HUES6 (cell line): ENCODE results near the gene INVS.
"Not testable (repeated sequence)": the region's sequence is repeated elsewhere in the genome, so short reads cannot be mapped to it uniquely, and the experiment has no call there.

Experiments used
- H3K27ac ChIP-seq: 2 replicates; pipeline ENCODE4 v1.7.0; 2013; ENCODE audit warnings: low read depth, mild to moderate bottlenecking, low read length, inconsistent platforms
- H3K27me3 ChIP-seq: 2 replicates; pipeline ENCODE4 v1.6.1; 2013; ENCODE audit warnings: low read length; ENCODE audit not compliant: control insufficient read depth, insufficient read depth
- H3K36me3 ChIP-seq: 2 replicates; pipeline ENCODE4 v1.6.1; 2013; ENCODE audit warnings: low read length; ENCODE audit not compliant: control insufficient read depth, insufficient read depth
- H3K4me1 ChIP-seq: 2 replicates; pipeline ENCODE4 v1.6.1; 2013; ENCODE audit warnings: low read length; ENCODE audit not compliant: control insufficient read depth, insufficient read depth
- H3K4me3 ChIP-seq: 2 replicates; pipeline ENCODE4 v1.5.1; 2013; ENCODE audit warnings: low read depth, low read length
- H3K9ac ChIP-seq: one replicate; pipeline ENCODE4 v1.6.1; 2013; ENCODE audit warnings: mild to moderate bottlenecking, low read length
- H3K9me3 ChIP-seq: 2 replicates; pipeline ENCODE4 v1.6.1; 2013; ENCODE audit warnings: low read depth, low read length; ENCODE audit not compliant: control insufficient read depth, insufficient read depth

Gene INVS

DNA sequence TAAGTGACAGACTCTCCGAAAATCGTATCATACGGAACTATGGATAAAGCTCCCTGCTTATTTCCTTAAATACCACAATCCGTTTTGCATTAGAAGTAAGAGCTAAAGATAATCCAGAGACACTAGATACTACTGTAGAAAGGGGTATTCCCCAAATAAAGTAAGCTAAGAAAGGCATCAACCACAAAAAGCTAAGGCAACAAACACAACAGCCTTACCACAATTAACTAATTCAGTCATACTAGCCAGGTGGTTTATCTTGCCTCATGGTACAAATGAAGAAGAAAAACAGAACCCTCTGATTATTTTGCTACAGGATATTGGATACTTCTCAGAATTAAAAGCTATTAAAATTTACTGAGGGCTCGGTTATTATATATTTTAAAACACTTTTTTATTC, 14.3 kb upstream of the INVS start:
- peaks cover 17% of the 10 kb centered on the region for H3K4me1 ChIP-seq
- no peak overlapping the region for H3K9ac ChIP-seq
- no peak overlapping the region for H3K27ac ChIP-seq
- no peaks in the 10 kb centered on the region for H3K27me3 ChIP-seq
- no peak overlapping the region for H3K4me3 ChIP-seq
- H3K9me3 ChIP-seq, result no peaks in the 10 kb centered on the region
- H3K36me3 ChIP-seq, result no peaks in the 10 kb centered on the region

DNA sequence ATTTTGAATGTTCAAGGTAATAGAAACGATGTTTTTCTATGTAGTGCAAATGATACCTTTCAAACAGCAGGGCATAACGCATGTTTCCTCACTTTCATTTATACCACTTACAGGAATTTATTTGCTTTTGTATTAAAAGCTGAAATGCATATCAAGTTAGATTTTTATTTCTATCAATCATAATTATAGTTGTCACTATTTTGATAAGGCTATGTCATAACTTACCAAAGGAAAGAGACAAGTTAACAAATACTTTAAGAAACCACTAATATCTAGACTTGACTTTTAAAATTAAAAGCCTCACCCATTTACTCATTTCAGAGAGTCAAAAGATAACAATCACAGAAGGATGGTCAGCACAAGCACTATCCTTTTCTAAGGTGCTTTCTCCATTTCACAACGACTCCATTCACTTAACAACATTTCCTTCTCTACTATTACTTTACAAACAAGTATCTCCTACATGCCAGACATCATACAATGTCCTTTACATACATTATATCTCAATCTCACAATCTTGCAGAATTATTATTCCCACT, 12.9 kb upstream of the INVS start:
- Histone ChIP-seq H3K27me3 (no peaks in the 10 kb centered on the region), H3K36me3 (no peaks in the 10 kb centered on the region), H3K9me3 (no peaks in the 10 kb centered on the region), H3K9ac (no peak overlapping the region), H3K4me1 (peaks cover 17% of the 10 kb centered on the region), H3K27ac (no peak overlapping the region), H3K4me3 (no peak overlapping the region)

DNA sequence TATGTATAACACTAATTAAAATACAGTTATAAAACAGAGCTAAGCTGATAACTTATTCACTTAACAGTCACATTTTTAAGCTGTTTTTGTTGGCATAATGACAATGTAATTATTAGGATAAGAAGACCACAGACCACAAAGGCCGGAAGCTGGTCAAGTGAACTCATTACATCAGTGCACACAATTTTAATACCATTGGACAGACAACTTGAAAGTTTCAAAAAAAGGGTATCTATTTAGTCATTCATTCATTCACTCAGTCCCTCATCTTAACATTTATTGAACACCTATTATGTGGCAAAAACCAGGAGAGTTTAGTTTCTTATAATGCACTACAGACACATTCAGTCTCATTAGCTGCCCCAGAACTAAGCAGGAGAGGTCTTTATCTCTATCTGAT, 11.8 kb upstream of the INVS start:
- H3K27ac ChIP-seq, result no peak overlapping the region

DNA sequence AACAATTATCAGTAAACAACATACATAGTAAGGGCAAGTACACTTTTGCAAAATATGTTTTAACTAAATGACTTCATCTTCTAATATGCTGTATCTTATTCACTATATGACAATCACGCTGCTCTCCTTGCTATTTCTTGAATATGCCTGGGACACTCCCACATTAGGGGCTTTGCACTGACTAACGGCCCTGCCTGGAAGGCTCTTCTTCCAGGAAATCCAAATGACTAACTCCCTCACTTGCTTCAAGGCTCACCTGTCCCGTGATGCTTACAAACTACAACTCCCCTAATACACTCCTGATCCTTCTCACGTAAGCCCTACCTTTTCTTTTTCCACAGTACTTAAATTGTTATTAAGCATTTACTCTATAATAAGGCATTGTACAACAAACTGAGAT, 10.8 kb upstream of the INVS start:
- Histone ChIP-seq H3K4me3 (no peak overlapping the region), H3K4me1 (peaks cover 17% of the 10 kb centered on the region), H3K36me3 (no peaks in the 10 kb centered on the region), H3K27ac (no peak overlapping the region), H3K9me3 (no peaks in the 10 kb centered on the region), H3K27me3 (no peaks in the 10 kb centered on the region), H3K9ac (no peak overlapping the region)

More for the DNA sequence above, 11.8 kb upstream of the INVS start:
- H3K4me3 ChIP-seq, result no peak overlapping the region
- H3K36me3 ChIP-seq, result no peaks in the 10 kb centered on the region
- H3K9ac ChIP-seq, result no peak overlapping the region
- peaks cover 17% of the 10 kb centered on the region for H3K4me1 ChIP-seq
- no peaks in the 10 kb centered on the region for H3K9me3 ChIP-seq
- no peaks in the 10 kb centered on the region for H3K27me3 ChIP-seq

DNA sequence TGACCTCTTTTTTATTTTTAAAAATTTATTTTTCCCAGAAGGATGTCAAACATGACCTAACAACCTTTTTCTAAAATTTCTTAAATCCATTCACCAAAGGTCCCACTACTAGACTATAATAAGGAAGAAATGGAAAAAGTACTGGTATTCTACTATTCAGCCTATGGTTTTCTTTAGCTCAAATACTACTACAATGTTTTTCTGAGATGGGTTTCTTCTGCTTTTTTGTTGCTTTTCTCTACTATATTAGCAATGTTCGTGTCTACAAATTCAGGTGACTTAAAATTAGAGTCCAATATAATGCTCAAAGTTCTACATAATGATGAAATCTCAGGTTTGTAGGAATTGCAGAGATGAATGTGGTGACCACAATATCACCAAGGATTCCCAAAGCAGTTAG, 8.2 kb upstream of the INVS start:
- no peak overlapping the region for H3K4me3 ChIP-seq
- peaks cover 7% of the 10 kb centered on the region; the same call in 1 of the 2 replicates for H3K4me1 ChIP-seq
- no peak overlapping the region for H3K9ac ChIP-seq
- no peaks in the 10 kb centered on the region for H3K36me3 ChIP-seq
- H3K9me3 ChIP-seq, result no peaks in the 10 kb centered on the region
- no peaks in the 10 kb centered on the region for H3K27me3 ChIP-seq
- no peak overlapping the region for H3K27ac ChIP-seq

DNA sequence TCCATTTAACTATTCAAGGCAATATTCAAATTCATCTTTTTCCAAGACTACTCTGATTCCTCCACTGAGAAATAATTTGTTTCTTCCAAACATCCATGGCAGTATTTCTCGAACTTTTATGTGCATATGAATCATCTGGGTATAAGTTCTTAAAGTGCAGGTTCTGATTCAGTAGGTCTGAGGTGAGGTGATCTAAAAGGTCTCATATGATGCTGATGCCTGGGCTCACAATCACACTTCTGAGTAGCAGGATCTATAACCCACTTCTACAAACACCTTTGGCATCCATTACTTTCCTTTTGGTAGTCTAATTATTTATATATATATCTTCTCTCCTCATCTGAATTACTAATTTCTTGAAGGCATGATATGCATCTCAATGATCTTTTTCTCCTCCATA, 7.4 kb upstream of the INVS start:
- Histone ChIP-seq H3K27me3 (no peaks in the 10 kb centered on the region), H3K9ac (no peak overlapping the region), H3K9me3 (no peaks in the 10 kb centered on the region), H3K4me3 (no peak overlapping the region), H3K27ac (no peak overlapping the region), H3K4me1 (peaks cover 7% of the 10 kb centered on the region; the same call in 1 of the 2 replicates), H3K36me3 (no peaks in the 10 kb centered on the region)

DNA sequence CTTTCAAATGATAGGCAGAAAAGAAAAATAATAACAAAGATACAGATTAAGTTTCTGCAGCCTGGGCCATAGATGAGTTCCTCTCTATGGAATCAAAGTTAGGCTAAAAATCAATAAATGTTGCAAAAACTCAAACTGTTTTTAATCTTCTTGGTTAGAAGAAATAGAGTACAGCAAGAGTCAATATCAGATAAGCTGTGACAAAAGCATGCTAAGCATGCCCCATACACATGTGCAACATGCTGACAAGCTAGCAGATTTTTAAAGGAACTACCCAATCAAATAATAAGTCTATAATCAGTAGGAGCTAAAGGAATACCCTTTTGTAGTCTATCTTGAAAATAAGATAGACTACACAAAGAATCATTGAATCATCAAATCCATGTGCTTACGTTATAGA, 7.0 kb upstream of the INVS start:
- no peak overlapping the region for H3K9ac ChIP-seq
- no peaks in the 10 kb centered on the region for H3K27me3 ChIP-seq
- no peak overlapping the region for H3K27ac ChIP-seq
- no peaks in the 10 kb centered on the region for H3K36me3 ChIP-seq
- H3K4me3 ChIP-seq, result no peak overlapping the region
- no peaks in the 10 kb centered on the region for H3K9me3 ChIP-seq
- H3K4me1 ChIP-seq, result peaks cover 7% of the 10 kb centered on the region; the same call in 1 of the 2 replicates

DNA sequence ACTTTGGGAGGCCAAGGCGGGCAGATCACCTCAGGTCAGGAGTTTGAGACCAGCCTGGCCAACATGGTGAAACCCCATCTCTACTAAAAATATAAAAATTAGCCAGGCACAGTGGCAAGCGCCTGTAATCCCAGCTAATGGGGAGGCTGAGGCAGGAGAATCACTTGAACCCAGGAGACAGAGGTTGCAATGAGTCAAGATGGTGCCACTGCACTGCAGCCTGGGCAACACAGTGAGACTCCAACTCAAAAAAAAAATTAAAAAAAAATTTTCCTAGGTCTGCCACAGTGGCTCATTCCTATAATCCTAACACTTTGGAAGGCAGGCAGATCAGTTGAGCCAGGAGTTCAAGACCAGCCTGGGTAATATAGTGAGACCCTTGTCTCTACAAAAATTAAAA, 4.6 kb upstream of the INVS start:
- H3K27ac ChIP-seq, H3K4me1 ChIP-seq, H3K36me3 ChIP-seq, H3K9ac ChIP-seq, H3K27me3 ChIP-seq, H3K4me3 ChIP-seq, H3K9me3 ChIP-seq: not testable (repeated sequence)

DNA sequence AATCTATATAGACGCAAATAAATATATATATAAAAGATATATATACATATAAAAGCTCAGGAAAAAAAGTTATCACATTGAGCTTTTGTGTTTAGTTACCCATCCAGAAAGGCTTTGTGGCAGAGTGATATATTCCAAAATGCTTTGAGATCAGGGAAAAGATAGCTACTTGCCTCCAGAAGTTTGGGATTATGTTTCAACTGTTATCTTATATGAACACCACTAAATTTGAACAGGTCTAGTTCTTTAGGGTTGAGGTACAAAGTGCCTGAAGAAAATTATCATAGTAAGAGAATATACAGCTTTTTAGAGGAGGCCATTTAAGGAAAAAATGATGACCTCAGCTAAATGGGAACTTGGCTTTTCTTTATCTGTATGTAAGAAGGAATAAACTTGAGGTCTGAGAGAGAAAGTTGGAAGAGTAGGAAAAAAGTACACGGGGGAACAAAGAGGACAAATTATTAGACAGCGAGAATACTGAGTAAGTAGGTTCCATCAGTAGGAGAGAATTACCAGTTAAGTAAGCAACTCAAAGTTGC, 2.6 kb upstream of the INVS start:
- H3K4me3 ChIP-seq, result no peak overlapping the region
- no peaks in the 10 kb centered on the region for H3K36me3 ChIP-seq
- H3K4me1 ChIP-seq, result peaks cover 7% of the 10 kb centered on the region
- H3K27me3 ChIP-seq, result no peaks in the 10 kb centered on the region
- H3K27ac ChIP-seq, result no peak overlapping the region
- no peak overlapping the region for H3K9ac ChIP-seq
- H3K9me3 ChIP-seq, result no peaks in the 10 kb centered on the region

DNA sequence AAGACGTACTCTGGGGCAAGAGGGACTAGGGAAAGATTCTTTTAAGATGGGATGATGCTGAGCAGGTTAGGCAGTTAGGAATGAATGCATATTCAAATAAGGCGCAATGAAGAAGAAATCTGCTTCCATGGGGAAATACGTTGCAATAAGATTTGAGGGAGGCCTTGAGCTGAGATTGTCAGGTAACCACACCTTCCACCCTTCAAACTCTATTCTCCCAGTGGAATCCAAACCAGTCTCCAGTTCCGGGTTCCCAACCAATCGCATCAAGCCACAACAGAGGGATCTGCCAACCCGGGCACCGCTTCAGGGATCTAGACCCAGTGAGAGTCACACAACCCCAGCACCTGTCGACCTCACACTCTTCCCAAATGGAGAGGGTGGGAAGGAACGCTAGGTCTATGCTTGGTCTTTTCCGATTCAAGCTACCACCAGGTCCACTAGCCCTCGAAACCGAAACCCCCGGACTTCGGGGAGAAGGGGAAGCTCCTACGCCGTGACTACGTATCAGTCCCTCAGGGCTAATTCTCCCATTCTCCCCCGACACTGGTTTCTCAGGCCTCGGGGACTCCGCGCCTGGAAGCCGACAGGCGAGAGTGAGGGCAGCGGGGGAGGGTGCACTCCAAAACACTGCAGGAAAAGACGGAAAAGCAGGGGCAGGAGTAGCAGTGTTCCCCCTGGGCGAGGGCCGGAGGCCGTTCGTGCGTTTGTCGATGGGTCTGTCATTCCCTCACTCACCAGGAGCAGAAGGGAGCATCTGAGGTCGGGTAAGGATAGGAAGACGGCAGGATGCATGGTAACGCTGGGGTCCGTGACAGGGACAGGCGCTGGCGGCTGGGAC, 777 bp upstream of the INVS start:
- Histone ChIP-seq H3K9ac (peak overlapping the region; percentile 77), H3K9me3 (no peaks in the 10 kb centered on the region), H3K4me3 (peak overlapping the region; percentile 91), H3K4me1 (peaks cover 7% of the 10 kb centered on the region), H3K27me3 (no peaks in the 10 kb centered on the region), H3K36me3 (no peaks in the 10 kb centered on the region), H3K27ac (no peak overlapping the region)

DNA sequence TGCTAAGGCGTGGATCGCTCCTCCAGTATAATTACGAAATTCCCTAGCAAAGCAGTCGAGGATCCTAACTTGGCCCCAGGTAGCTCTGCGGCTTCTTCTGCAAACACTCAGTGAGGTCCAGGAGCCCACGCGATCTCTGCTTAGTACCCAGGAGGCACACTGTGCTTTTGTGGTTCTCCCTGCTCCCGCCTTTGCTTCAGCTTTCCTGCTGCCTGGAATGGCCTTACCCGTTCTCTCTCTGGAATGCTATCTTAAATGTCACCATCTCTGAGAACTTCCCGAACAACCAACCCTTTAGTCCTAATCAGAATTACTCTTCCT, 639 bp downstream of the INVS start:
- Histone ChIP-seq H3K27ac (no peak overlapping the region; the same call in 1 of the 2 replicates), H3K9ac (peak overlapping the region; percentile 74), H3K4me3 (peak overlapping the region; percentile 91), H3K27me3 (no peaks in the 10 kb centered on the region), H3K9me3 (no peaks in the 10 kb centered on the region), H3K4me1 (peaks cover 13% of the 10 kb centered on the region), H3K36me3 (peaks cover 8% of the 10 kb centered on the region; the same call in 1 of the 2 replicates)
